Endothelial cell of umbilical vein (primary cell): ENCODE results near the gene SLCO3A1. TPM values are rescaled to one million over a fixed set of nuclear protein-coding genes. Genes with fewer than 3 reads are reported as not detected.

Experiments
- BruUV-seq: library from RNA; stranded (reverse); fragments of 400-500 nt; replicated peaks from 2 replicates; lab custom pipeline; 2021; lab: Mats Ljungman, UMichigan
- CTCF ChIA-PET: fragments of 300-600, 350-600 bp; sonication (Branson Sonifier 250); formaldehyde crosslinking; loops from one replicate; lab custom pipeline; 2021; ENCODE audit warnings: antibody characterized with exemption, inconsistent platforms; lab: Charles Lee
- POLR2A ChIA-PET: fragments of 300-600, 350-600 bp; sonication (Branson Sonifier 250); formaldehyde crosslinking; loops from one replicate; lab custom pipeline; 2021; ENCODE audit warnings: antibody characterized with exemption, inconsistent platforms; lab: Charles Lee
- DNase-seq: peaks from one replicate; pipeline ENCODE4 v3.0.0-alpha.2; 2011; ENCODE audit warnings: low read depth, low spot score
- FAIRE-seq: peaks from 2 replicates; lab custom pipeline; 2011; peaks lifted over from hg19 to GRCh38; lab: Jason Lieb, UNC
- H2AFZ ChIP-seq: 2 replicates; pipeline ENCODE4 v1.6.0; 2012; ENCODE audit warnings: low read depth, low read length, control low read depth, inconsistent platforms
- H3K27ac ChIP-seq: 2 replicates; pipeline ENCODE4 v1.5.1; 2011; ENCODE audit warnings: low read depth, mild to moderate bottlenecking, control low read depth, low read length, moderate library complexity; ENCODE audit not compliant: insufficient read depth
- H3K27me3 ChIP-seq, 2 experiments: 2 replicates each; pipeline versions ENCODE4 v1.6.0 to v1.6.1; 2011; ENCODE audit warnings: low read length in 2 of 2, mixed read lengths in 1 of 2; ENCODE audit not compliant: control insufficient read depth in 2 of 2, insufficient read depth in 2 of 2
- H3K36me3 ChIP-seq, 2 experiments: 2 replicates in 1 of 2; 3 replicates in 1 of 2; pipeline ENCODE4 v1.5.1; 2011; ENCODE audit warnings: low read length in 2 of 2, mild to moderate bottlenecking in 1 of 2, moderate library complexity in 1 of 2; ENCODE audit not compliant: control insufficient read depth in 2 of 2, insufficient read depth in 2 of 2; ENCODE audit errors: extremely low read depth in 1 of 2
- H3K4me1 ChIP-seq: 3 replicates; pipeline ENCODE4 v1.5.1; 2011; ENCODE audit warnings: mild to moderate bottlenecking, low read length; ENCODE audit not compliant: control insufficient read depth, insufficient read depth; ENCODE audit errors: extremely low read depth
- H3K4me2 ChIP-seq: 2 replicates; pipeline ENCODE4 v1.6.1; 2011; ENCODE audit warnings: low read length, control low read depth, mixed read lengths; ENCODE audit not compliant: insufficient read depth
- H3K4me3 ChIP-seq, 3 experiments: fragments of 200-600 bp in 1 of 3; sonication (generic), shearing (Covaris generic) in 1 of 3; replicated peaks in 1 of 3; 2 replicates each; pipeline ENCODE4 v1.5.1; 2011 to 2016; ENCODE audit warnings: control low read depth in 3 of 3, low read length in 3 of 3, mild to moderate bottlenecking in 2 of 3, inconsistent platforms in 1 of 3, low read depth in 1 of 3, moderate library complexity in 1 of 3; ENCODE audit not compliant: insufficient read depth in 1 of 3
- H3K79me2 ChIP-seq: 2 replicates; pipeline ENCODE4 v1.6.0; 2012; ENCODE audit warnings: low read length, inconsistent platforms; ENCODE audit not compliant: control insufficient read depth, insufficient read depth
- H3K9ac ChIP-seq: replicated peaks from 2 replicates; pipeline ENCODE3; 2011; ENCODE audit warnings: low read length, control low read depth; ENCODE audit not compliant: insufficient read depth; ENCODE audit errors: extremely low read depth
- H3K9me1 ChIP-seq: replicated peaks from 3 replicates; pipeline ENCODE4 v1.6.0; 2011; ENCODE audit warnings: mild to moderate bottlenecking, low read length; ENCODE audit not compliant: control insufficient read depth, insufficient read depth; ENCODE audit errors: extremely low read depth
- H3K9me3 ChIP-seq: replicated peaks from 2 replicates; pipeline ENCODE4 v1.5.1; 2012; ENCODE audit warnings: low read length, inconsistent platforms; ENCODE audit not compliant: control insufficient read depth, insufficient read depth
- H4K20me1 ChIP-seq: replicated peaks from 2 replicates; pipeline ENCODE3; 2011; ENCODE audit warnings: mild to moderate bottlenecking, low read length; ENCODE audit not compliant: control insufficient read depth, insufficient read depth; ENCODE audit errors: extremely low read depth
- CTCF ChIP-seq, 2 donors: IDR thresholded peaks; 1 replicate in 1 of 2; 2 replicates in 1 of 2; pipeline ENCODE4 v1.5.1; 2011; ENCODE audit warnings: low read length in 2 of 2, mild to moderate bottlenecking in 2 of 2, moderate library complexity in 2 of 2, control low read depth in 1 of 2, inconsistent platforms in 1 of 2, low read depth in 1 of 2; ENCODE audit not compliant: insufficient read depth in 1 of 2; ENCODE audit errors: extremely low read depth in 1 of 2
- EZH2 ChIP-seq: IDR thresholded peaks from 2 replicates; pipeline ENCODE4 v1.6.1; 2012; ENCODE audit warnings: borderline replicate concordance, low read depth, mild to moderate bottlenecking, moderate library complexity, low read length, inconsistent platforms; ENCODE audit not compliant: severe bottlenecking
- FOS ChIP-seq: IDR thresholded peaks from 2 replicates; pipeline ENCODE4 v1.6.1; 2011; ENCODE audit warnings: mild to moderate bottlenecking, low read length, moderate library complexity, borderline replicate concordance; ENCODE audit not compliant: insufficient read depth
- GATA2 ChIP-seq: IDR thresholded peaks from 2 replicates; pipeline ENCODE4 v1.7.0; 2011; ENCODE audit warnings: low read depth, mild to moderate bottlenecking, moderate library complexity, mixed read lengths, low read length; ENCODE audit not compliant: insufficient read length, insufficient read depth
- JUN ChIP-seq: IDR thresholded peaks from 2 replicates; pipeline ENCODE4 v1.6.1; 2011; ENCODE audit warnings: borderline replicate concordance, low read depth; ENCODE audit not compliant: insufficient read length, insufficient read depth
- MAX ChIP-seq: IDR thresholded peaks from 2 replicates; pipeline ENCODE4 v1.6.1; 2011; ENCODE audit not compliant: insufficient read depth, insufficient read length
- MYC ChIP-seq: IDR thresholded peaks from one replicate; pipeline ENCODE4 v1.6.1; 2011; ENCODE audit warnings: mild to moderate bottlenecking, low read depth, low read length
- POLR2A ChIP-seq: IDR thresholded peaks from 2 replicates; pipeline ENCODE4 v1.6.1; 2012; ENCODE audit warnings: low read depth, mild to moderate bottlenecking, control low read depth, low read length
- POLR2AphosphoS5 ChIP-seq: IDR thresholded peaks from 2 replicates; pipeline ENCODE4 v1.6.1; 2012; ENCODE audit warnings: low read depth, mild to moderate bottlenecking, control low read depth, low read length, moderate library complexity; ENCODE audit not compliant: insufficient read depth
- dilution Hi-C: fragments of 300-500 bp; cut with MboI; formaldehyde crosslinking; loops from one replicate; pipeline ENCODE4 v1.15.0; 2019; ENCODE audit warnings: low sequenced_read_pairs; ENCODE audit not compliant: extremely low pct_ligation_motif_present
- intact Hi-C: fragments of 100-400 bp; cut with micrococcal nuclease; formaldehyde crosslinking; loops from one replicate; pipeline ENCODE4 v1.10.0; 2022
- polyA plus RNA-seq, 4 experiments: library from polyadenylated mRNA; depleted of rRNA in 3 of 4; stranded (reverse) in 3 of 4; unstranded in 1 of 4; fragments of >200 nt; gene quantifications; 2 replicates each; pipeline versions ENCODE4 v1.2.1 to v1.2.3, GENCODE V29; 2011 to 2012; ENCODE audit warnings: missing spikeins in 1 of 4
- total RNA-seq: library from RNA; stranded (reverse); gene quantifications from 2 replicates; pipeline ENCODE4 v1.2.3, GENCODE V29; 2021

The SLCO3A1 gene
- total and polyA plus RNA-seq, 2 donors (not counting 3 experiments of a cell fraction or from before 2014, with no cell fraction given) = 0.88 to 0.92 TPM

GRCh38 chr15:92083190-92083589 is 229.7 kb downstream of the SLCO3A1 start:
- no peaks in the 10 kb centered on the region for H3K36me3 ChIP-seq
- no peak for TF ChIP-seq FOS
- no peak for TF ChIP-seq POLR2A
- TF ChIP-seq POLR2AphosphoS5 = no peak
- TF ChIP-seq JUN = no peak
- no peak for TF ChIP-seq CTCF (IDR thresholded peaks at IDR 0.05; ENCODE audit: extremely low read depth in 1 of 2, insufficient read depth in 1 of 2, low read depth in 1 of 2, low read length in 2 of 2)
- TF ChIP-seq GATA2 = no peak
- TF ChIP-seq EZH2 = no peak
- no peak for TF ChIP-seq MYC
- TF ChIP-seq MAX = no peak
- no peak overlapping the region for H3K9ac ChIP-seq
- no TSS peak for BruUV-seq
- H3K79me2 ChIP-seq = no peaks in the 10 kb centered on the region
- H3K4me2 ChIP-seq = no peak overlapping the region
- H3K4me1 ChIP-seq = no peaks in the 10 kb centered on the region
- H4K20me1 ChIP-seq = no peaks in the 10 kb centered on the region
- no peak for FAIRE-seq
- no peaks in the 10 kb centered on the region for H3K9me1 ChIP-seq
- intact Hi-C loops = no loop called here
- H3K27me3 ChIP-seq = no peaks in the 10 kb centered on the region
- no peak overlapping the region for H2AFZ ChIP-seq
- CTCF ChIA-PET = interaction anchor here (1.0 to 3.0 kb wide), 6 partner anchors 8 to 812 kb away, joined by 3 to 14 read pairs (median 4); no protein-coding TSS in a partner anchor
- dilution Hi-C loops = no loop called here
- POLR2A ChIA-PET = no interaction called here
- no peaks in the 10 kb centered on the region for H3K9me3 ChIP-seq
- no peak for DNase-seq
- no peak overlapping the region for H3K27ac ChIP-seq
- H3K4me3 ChIP-seq = no peak overlapping the region
